Measurements from ENCODE around the gene WDR46.

DNA sequence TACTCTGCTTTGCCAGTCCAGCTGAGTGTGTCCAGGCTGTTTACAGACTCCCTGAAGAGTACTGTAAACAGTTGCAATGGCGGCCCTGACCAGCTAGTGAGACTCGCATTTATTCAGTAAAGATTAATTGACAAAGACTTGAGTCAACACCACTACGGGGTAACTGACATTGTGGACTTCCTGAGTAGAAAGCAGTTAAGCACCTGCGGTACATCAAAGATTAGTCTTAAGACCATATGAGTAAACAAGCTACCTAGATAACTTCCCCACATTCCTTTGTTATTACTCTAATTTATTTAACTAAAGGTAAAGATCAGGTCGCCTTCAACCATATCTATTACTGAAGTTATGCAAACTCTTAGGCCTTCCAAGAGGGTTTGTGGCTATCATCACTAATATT lies 30.0 kb downstream of the WDR46 start:
- TF ChIP-seq, protein P1, sequence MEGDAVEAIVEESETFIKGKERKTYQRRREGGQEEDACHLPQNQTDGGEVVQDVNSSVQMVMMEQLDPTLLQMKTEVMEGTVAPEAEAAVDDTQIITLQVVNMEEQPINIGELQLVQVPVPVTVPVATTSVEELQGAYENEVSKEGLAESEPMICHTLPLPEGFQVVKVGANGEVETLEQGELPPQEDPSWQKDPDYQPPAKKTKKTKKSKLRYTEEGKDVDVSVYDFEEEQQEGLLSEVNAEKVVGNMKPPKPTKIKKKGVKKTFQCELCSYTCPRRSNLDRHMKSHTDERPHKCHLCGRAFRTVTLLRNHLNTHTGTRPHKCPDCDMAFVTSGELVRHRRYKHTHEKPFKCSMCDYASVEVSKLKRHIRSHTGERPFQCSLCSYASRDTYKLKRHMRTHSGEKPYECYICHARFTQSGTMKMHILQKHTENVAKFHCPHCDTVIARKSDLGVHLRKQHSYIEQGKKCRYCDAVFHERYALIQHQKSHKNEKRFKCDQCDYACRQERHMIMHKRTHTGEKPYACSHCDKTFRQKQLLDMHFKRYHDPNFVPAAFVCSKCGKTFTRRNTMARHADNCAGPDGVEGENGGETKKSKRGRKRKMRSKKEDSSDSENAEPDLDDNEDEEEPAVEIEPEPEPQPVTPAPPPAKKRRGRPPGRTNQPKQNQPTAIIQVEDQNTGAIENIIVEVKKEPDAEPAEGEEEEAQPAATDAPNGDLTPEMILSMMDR (IDR thresholded peaks at IDR 0.05; ENCODE audit: low read depth, low read length): no peak
- no peak for TF ChIP-seq POLR2A (IDR thresholded peaks at IDR 0.05; ENCODE audit: extremely low read depth, insufficient read length)
- TF ChIP-seq, protein P2, sequence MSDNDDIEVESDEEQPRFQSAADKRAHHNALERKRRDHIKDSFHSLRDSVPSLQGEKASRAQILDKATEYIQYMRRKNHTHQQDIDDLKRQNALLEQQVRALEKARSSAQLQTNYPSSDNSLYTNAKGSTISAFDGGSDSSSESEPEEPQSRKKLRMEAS (IDR thresholded peaks at IDR 0.05; ENCODE audit: low read depth, low read length): no peak
- no peak for TF ChIP-seq MYC (IDR thresholded peaks at IDR 0.05; ENCODE audit: low read depth, low read length)

Data from NB4 (cell line).